H9 (cell line): ENCODE results near the gene HYAL3. TPM values are rescaled to one million over a fixed set of nuclear protein-coding genes. Genes with fewer than 3 reads are reported as not detected.

ENCODE experiments used
- DNase-seq: peaks from one replicate; pipeline ENCODE4 v3.0.0-alpha.2; 2017
- H2AFZ ChIP-seq: one replicate; pipeline ENCODE4 v1.6.1; 2013; ENCODE audit warnings: mild to moderate bottlenecking, low read length, control low read depth, moderate library complexity
- H2AK5ac ChIP-seq: 2 replicates; pipeline ENCODE4 v1.6.1; 2013; ENCODE audit warnings: low read length, control low read depth, mixed read lengths; ENCODE audit not compliant: insufficient read length
- H2BK120ac ChIP-seq: one replicate; pipeline ENCODE4 v1.6.1; 2013; ENCODE audit warnings: low read depth, mild to moderate bottlenecking, low read length, control low read depth, inconsistent platforms; ENCODE audit not compliant: poor library complexity, severe bottlenecking
- H2BK12ac ChIP-seq: 2 replicates; pipeline ENCODE4 v1.6.1; 2013; ENCODE audit warnings: low read length, control low read depth, mixed read lengths, low read depth; ENCODE audit not compliant: insufficient read length
- H2BK15ac ChIP-seq: 2 replicates; pipeline ENCODE4 v1.6.1; 2013; ENCODE audit warnings: low read depth, low read length, control low read depth
- H2BK20ac ChIP-seq: one replicate; pipeline ENCODE4 v1.6.1; 2013; ENCODE audit warnings: low read depth, mild to moderate bottlenecking, low read length, control low read depth, inconsistent platforms; ENCODE audit not compliant: poor library complexity, severe bottlenecking
- H2BK5ac ChIP-seq: 2 replicates; pipeline ENCODE4 v1.6.1; 2013; ENCODE audit warnings: low read length, control low read depth, mixed read lengths; ENCODE audit not compliant: insufficient read length
- H3K14ac ChIP-seq: 2 replicates; pipeline ENCODE4 v1.6.1; 2013; ENCODE audit warnings: low read length, control low read depth; ENCODE audit not compliant: insufficient read depth
- H3K18ac ChIP-seq: 2 replicates; pipeline ENCODE4 v1.6.1; 2013; ENCODE audit warnings: low read depth, mild to moderate bottlenecking, mixed read lengths, low read length, control low read depth; ENCODE audit not compliant: insufficient read length
- H3K23ac ChIP-seq: 2 replicates; pipeline ENCODE4 v1.6.1; 2013; ENCODE audit warnings: low read length, control low read depth, mixed read lengths, low read depth; ENCODE audit not compliant: insufficient read length
- H3K23me2 ChIP-seq: 2 replicates; pipeline ENCODE4 v1.6.1; 2013; ENCODE audit warnings: low read depth, mild to moderate bottlenecking, mixed read lengths, low read length, control low read depth; ENCODE audit not compliant: insufficient read length, poor library complexity, severe bottlenecking
- H3K27ac ChIP-seq: 2 replicates; pipeline ENCODE4 v1.5.1; 2013; ENCODE audit warnings: low read length, control low read depth, mixed read lengths, low read depth; ENCODE audit not compliant: insufficient read length
- H3K27me3 ChIP-seq: 2 replicates; pipeline ENCODE4 v1.6.1; 2013; ENCODE audit warnings: low read length, control low read depth, inconsistent platforms; ENCODE audit not compliant: insufficient read depth
- H3K4ac ChIP-seq: 2 replicates; pipeline ENCODE4 v1.6.1; 2013; ENCODE audit warnings: low read depth, mild to moderate bottlenecking, control low read depth, inconsistent platforms, low read length, moderate library complexity
- H3K4me1 ChIP-seq: 2 replicates; pipeline ENCODE4 v1.6.1; 2013; ENCODE audit warnings: low read length, control low read depth, inconsistent platforms; ENCODE audit not compliant: insufficient read depth
- H3K4me2 ChIP-seq: 2 replicates; pipeline ENCODE4 v1.6.1; 2013; ENCODE audit warnings: low read length, control low read depth, mixed read lengths; ENCODE audit not compliant: insufficient read length, insufficient read depth
- H3K56ac ChIP-seq: 2 replicates; pipeline ENCODE4 v1.6.1; 2013; ENCODE audit warnings: low read depth, mild to moderate bottlenecking, mixed read lengths, low read length, control low read depth; ENCODE audit not compliant: insufficient read length
- H3K79me1 ChIP-seq: 2 replicates; pipeline ENCODE4 v1.6.1; 2013; ENCODE audit warnings: low read depth, mild to moderate bottlenecking, moderate library complexity, low read length, control low read depth, inconsistent platforms; ENCODE audit not compliant: insufficient read depth, poor library complexity, severe bottlenecking
- H3K79me2 ChIP-seq: 2 replicates; pipeline ENCODE4 v1.6.1; 2013; ENCODE audit warnings: low read length, control low read depth, inconsistent platforms; ENCODE audit not compliant: insufficient read depth
- H3K9ac ChIP-seq: 2 replicates; pipeline ENCODE4 v1.6.1; 2013; ENCODE audit warnings: low read length, control low read depth, mixed read lengths; ENCODE audit not compliant: insufficient read length; ENCODE audit errors: extremely low read depth
- H3K9me3 ChIP-seq: one replicate; pipeline ENCODE4 v1.6.1; 2013; ENCODE audit warnings: low read depth, low read length, inconsistent platforms; ENCODE audit not compliant: control insufficient read depth
- H3T11ph ChIP-seq: one replicate; pipeline ENCODE4 v1.6.1; 2013; ENCODE audit warnings: mild to moderate bottlenecking, low read length, control low read depth, inconsistent platforms
- H4K20me1 ChIP-seq: one replicate; pipeline ENCODE4 v1.6.1; 2013; ENCODE audit not compliant: control insufficient read depth, insufficient read length, insufficient read depth
- H4K5ac ChIP-seq: 2 replicates; pipeline ENCODE4 v1.6.1; 2013; ENCODE audit warnings: low read depth, mild to moderate bottlenecking, mixed read lengths, low read length, control low read depth; ENCODE audit not compliant: insufficient read length
- H4K8ac ChIP-seq: replicated peaks from 2 replicates; pipeline ENCODE4 v1.6.1; 2013; ENCODE audit warnings: low read length, control low read depth, mixed read lengths, low read depth; ENCODE audit not compliant: insufficient read length
- H4K91ac ChIP-seq: 2 replicates; pipeline ENCODE4 v1.6.1; 2013; ENCODE audit warnings: low read depth, mild to moderate bottlenecking, moderate library complexity, mixed read lengths, low read length, control low read depth; ENCODE audit not compliant: insufficient read length
- H3K27ac Mint-ChIP-seq, 3 experiments: 2 replicates in 2 of 3; 3 replicates in 1 of 3; pipeline ENCODE4 v1.8.0; 2020 to 2021; ENCODE audit warnings: mixed read lengths in 3 of 3, mild to moderate bottlenecking in 1 of 3, moderate library complexity in 1 of 3
- H3K27me3 Mint-ChIP-seq: 2 replicates; pipeline ENCODE4 v1.8.0; 2021; ENCODE audit warnings: low read depth, mild to moderate bottlenecking, moderate library complexity, mixed read lengths
- H3K36me3 Mint-ChIP-seq, 3 experiments: 2 replicates in 2 of 3; 3 replicates in 1 of 3; pipeline ENCODE4 v1.8.0; 2020 to 2021; ENCODE audit warnings: low read depth in 3 of 3, mixed read lengths in 3 of 3; ENCODE audit not compliant: insufficient read depth in 1 of 3
- H3K4me1 Mint-ChIP-seq, 2 experiments: 2 replicates each; pipeline ENCODE4 v1.8.0; 2020; ENCODE audit warnings: mixed read lengths in 2 of 2
- H3K4me3 Mint-ChIP-seq, 2 experiments: 2 replicates in 1 of 2; 3 replicates in 1 of 2; pipeline ENCODE4 v1.8.0; 2020 to 2021; ENCODE audit warnings: mild to moderate bottlenecking in 2 of 2, mixed read lengths in 2 of 2, moderate library complexity in 1 of 2
- H3K9me3 Mint-ChIP-seq, 2 experiments: 2 replicates in 1 of 2; 3 replicates in 1 of 2; pipeline ENCODE4 v1.8.0; 2020; ENCODE audit warnings: mild to moderate bottlenecking in 2 of 2, mixed read lengths in 2 of 2, moderate library complexity in 1 of 2
- CTCF ChIP-seq: fragments of 200-600 bp; sonication (generic); conservative IDR thresholded peaks from 3 replicates; pipeline ENCODE4 v1.8.0; 2021; ENCODE audit warnings: antibody characterized with exemption, mild to moderate bottlenecking
- WGBS: extraction: QIAGEN DNeasy Blood & Tissue Kit; methylation state at CpG from one replicate; pipeline ENCODE4 v1.1.7; 2013; ENCODE audit warnings: missing lambda C conversion rate, low lambda C conversion rate, mixed read lengths; ENCODE audit not compliant: insufficient read length; ENCODE audit errors: extremely low coverage; 5-methylcytosine and 5-hydroxymethylcytosine counted together
- total RNA-seq: library from RNA; stranded (reverse); gene quantifications from 2 replicates; pipeline ENCODE4 v1.2.1, GENCODE V29; 2021

HYAL3 gene
- total RNA-seq, 1 experiment from 2014 or later = 3.1 TPM

- Mint-ChIP-seq H3K36me3 (peaks cover 26 to 44% (median 40%) of the 10 kb centered on the region in 3 experiments; a peak in 6 of 7 replicates), H3K4me3 (no peak overlapping the region; a peak in 1 of 5 replicates), H3K27ac (no peak overlapping the region), H3K4me1 (peaks cover 5 to 6% of the 10 kb centered on the region in 2 experiments), H3K9me3 (no peaks in the 10 kb centered on the region), H3K27me3 (peaks cover 1% of the 10 kb centered on the region; the same call in 1 of the 2 replicates)
- H3K56ac ChIP-seq = no peak overlapping the region
- H3K23me2 ChIP-seq = peaks cover 5% of the 10 kb centered on the region
- no peak overlapping the region for H2AK5ac ChIP-seq
- H3K4me1 ChIP-seq = no peaks in the 10 kb centered on the region
- no peak overlapping the region for H3K23ac ChIP-seq
- no peak overlapping the region for H2BK12ac ChIP-seq
- no CpG with 5 or more reads among the region's 1 CpG for WGBS
- no peak overlapping the region for H3K4me2 ChIP-seq
- peaks cover 3% of the 10 kb centered on the region; the same call in 1 of the 2 replicates for H3K79me2 ChIP-seq
- no peak for TF ChIP-seq CTCF
- no peak overlapping the region for H2BK120ac ChIP-seq
- H3T11ph ChIP-seq = no peak overlapping the region
- H3K79me1 ChIP-seq = no peaks in the 10 kb centered on the region
- no peak overlapping the region for H3K18ac ChIP-seq
- H4K5ac ChIP-seq = no peak overlapping the region
- H3K14ac ChIP-seq = no peak overlapping the region
- H2BK5ac ChIP-seq = no peak overlapping the region
- no peak overlapping the region for H3K27ac ChIP-seq
- H4K91ac ChIP-seq = no peak overlapping the region
- H4K20me1 ChIP-seq = no peaks in the 10 kb centered on the region
- H3K27me3 ChIP-seq = no peaks in the 10 kb centered on the region
- H2AFZ ChIP-seq = no peak overlapping the region
- no peak overlapping the region for H3K4ac ChIP-seq
- no peak overlapping the region for H3K9ac ChIP-seq
- no peak overlapping the region for H2BK15ac ChIP-seq
- H3K9me3 ChIP-seq = no peaks in the 10 kb centered on the region
- no peak overlapping the region for H2BK20ac ChIP-seq
- H4K8ac ChIP-seq = no peak overlapping the region
- DNase-seq = no peak
Observed at GRCh38 chr3:50287262-50287661, 11.9 kb downstream of the HYAL3 start.
